ENCODE measurements around the gene MS4A2.
"Not testable (repeated sequence)": the region's sequence is repeated elsewhere in the genome, so short reads cannot be mapped to it uniquely, and the experiment has no call there.

The MS4A2 gene

GRCh38 chr11:60095477-60096120 is 7.1 kb downstream of the MS4A2 start:
- Histone ChIP-seq H3K4me3 (no peak overlapping the region), H3K27ac (no peak overlapping the region), H3K9me3 (ENCODE audit: low read depth, low read length) (no peaks in the 10 kb centered on the region), H3K9ac (ENCODE audit: insufficient read length) (no peak overlapping the region), H3K36me3 (ENCODE audit: insufficient read depth, low read length) (no peaks in the 10 kb centered on the region)
- DNase-seq (ENCODE audit: low read depth, low spot score), result no peak
- TF ChIP-seq FOXP2 (optimal IDR thresholded peaks at IDR 0.05; ENCODE audit: control extremely low read depth, extremely low read length, insufficient read depth), result no peak
- no peak for TF ChIP-seq EZH2 (IDR thresholded peaks at IDR 0.05)
- TF ChIP-seq POLR2AphosphoS5 (IDR thresholded peaks at IDR 0.05; ENCODE audit: borderline replicate concordance, low read depth, low read length), result no peak

- no peaks in the 10 kb centered on the region for H3K9me3 ChIP-seq (ENCODE audit: low read depth, low read length)
- DNase-seq (ENCODE audit: low read depth, low spot score), result no peak
- TF ChIP-seq FOXP2 (optimal IDR thresholded peaks at IDR 0.05; ENCODE audit: control extremely low read depth, extremely low read length, insufficient read depth) (no peak), POLR2AphosphoS5 (IDR thresholded peaks at IDR 0.05; ENCODE audit: borderline replicate concordance, low read depth, low read length) (no peak), EZH2 (IDR thresholded peaks at IDR 0.05) (no peak)
- no peak overlapping the region for H3K9ac ChIP-seq (ENCODE audit: insufficient read length)
- H3K36me3 ChIP-seq (ENCODE audit: insufficient read depth, low read length), result no peaks in the 10 kb centered on the region
- H3K4me3 ChIP-seq, result no peak overlapping the region
- H3K27ac ChIP-seq, result no peak overlapping the region
Observed at GRCh38 chr11:60097189-60097588, 8.7 kb downstream of the MS4A2 start.

- Histone ChIP-seq H3K4me3 (no peak overlapping the region), H3K27ac (no peak overlapping the region)
Observed at GRCh38 chr11:60098508-60098907, 10.0 kb downstream of the MS4A2 start.

GRCh38 chr11:60100516-60100915 is 12.1 kb downstream of the MS4A2 start:
- TF ChIP-seq POLR2AphosphoS5 (IDR thresholded peaks at IDR 0.05; ENCODE audit: borderline replicate concordance, low read depth, low read length) (no peak), EZH2 (IDR thresholded peaks at IDR 0.05) (no peak), FOXP2 (optimal IDR thresholded peaks at IDR 0.05; ENCODE audit: control extremely low read depth, extremely low read length, insufficient read depth) (no peak)
- Histone ChIP-seq H3K4me3 (no peak overlapping the region), H3K36me3 (ENCODE audit: insufficient read depth, low read length) (no peaks in the 10 kb centered on the region), H3K27ac (no peak overlapping the region), H3K9ac (ENCODE audit: insufficient read length) (no peak overlapping the region), H3K9me3 (ENCODE audit: low read depth, low read length) (no peaks in the 10 kb centered on the region)
- no peak for DNase-seq (ENCODE audit: low read depth, low spot score)

More at GRCh38 chr11:60098508-60098907, 10.0 kb downstream of the MS4A2 start:
- Histone ChIP-seq H3K36me3 (ENCODE audit: insufficient read depth, low read length) (no peaks in the 10 kb centered on the region), H3K9ac (ENCODE audit: insufficient read length) (no peak overlapping the region), H3K9me3 (ENCODE audit: low read depth, low read length) (no peaks in the 10 kb centered on the region)
- TF ChIP-seq EZH2 (IDR thresholded peaks at IDR 0.05) (no peak), FOXP2 (optimal IDR thresholded peaks at IDR 0.05; ENCODE audit: control extremely low read depth, extremely low read length, insufficient read depth) (no peak), POLR2AphosphoS5 (IDR thresholded peaks at IDR 0.05; ENCODE audit: borderline replicate concordance, low read depth, low read length) (no peak)
- DNase-seq (ENCODE audit: low read depth, low spot score), result no peak

GRCh38 chr11:60101368-60101767 is 12.9 kb downstream of the MS4A2 start:
- H3K9me3 ChIP-seq (ENCODE audit: low read depth, low read length); DNase-seq (ENCODE audit: low read depth, low spot score); H3K4me3 ChIP-seq; H3K27ac ChIP-seq; H3K36me3 ChIP-seq (ENCODE audit: insufficient read depth, low read length); H3K9ac ChIP-seq (ENCODE audit: insufficient read length): not testable (repeated sequence)

- H3K36me3 ChIP-seq (ENCODE audit: insufficient read depth, low read length); H3K27ac ChIP-seq; H3K4me3 ChIP-seq; H3K9ac ChIP-seq (ENCODE audit: insufficient read length); H3K9me3 ChIP-seq (ENCODE audit: low read depth, low read length); DNase-seq (ENCODE audit: low read depth, low spot score): not testable (repeated sequence)
Observed at GRCh38 chr11:60104471-60105115, 16.1 kb downstream of the MS4A2 start.

GRCh38 chr11:60108631-60109030 is 20.2 kb downstream of the MS4A2 start:
- not testable (repeated sequence) for H3K9me3 ChIP-seq (ENCODE audit: low read depth, low read length); DNase-seq (ENCODE audit: low read depth, low spot score); H3K36me3 ChIP-seq (ENCODE audit: insufficient read depth, low read length)

GRCh38 chr11:60111793-60112192 is 23.3 kb downstream of the MS4A2 start:
- TF ChIP-seq EZH2 (IDR thresholded peaks at IDR 0.05), result no peak
- TF ChIP-seq FOXP2 (optimal IDR thresholded peaks at IDR 0.05; ENCODE audit: control extremely low read depth, extremely low read length, insufficient read depth), result no peak
- no peak for TF ChIP-seq POLR2AphosphoS5 (IDR thresholded peaks at IDR 0.05; ENCODE audit: borderline replicate concordance, low read depth, low read length)
- no peaks in the 10 kb centered on the region for H3K9me3 ChIP-seq (ENCODE audit: low read depth, low read length)

More at GRCh38 chr11:60108631-60109030, 20.2 kb downstream of the MS4A2 start:
- H3K4me3 ChIP-seq; H3K27ac ChIP-seq; H3K9ac ChIP-seq (ENCODE audit: insufficient read length): not testable (repeated sequence)

More at GRCh38 chr11:60111793-60112192, 23.3 kb downstream of the MS4A2 start:
- Histone ChIP-seq H3K27ac (no peak overlapping the region), H3K9ac (ENCODE audit: insufficient read length) (no peak overlapping the region), H3K36me3 (ENCODE audit: insufficient read depth, low read length) (no peaks in the 10 kb centered on the region), H3K4me3 (no peak overlapping the region)
- no peak for DNase-seq (ENCODE audit: low read depth, low spot score)
